C4-2B (cell line): ENCODE data around the gene RBM26.

Experiments
- CTCF ChIP-seq: fragments of 450-650 bp; conservative IDR thresholded peaks from 2 replicates; pipeline ENCODE4 v1.5.1; 2017; ENCODE audit warnings: mild to moderate bottlenecking
- ZFX ChIP-seq: fragments of 450-650 bp; IDR thresholded peaks from 2 replicates; pipeline ENCODE4 v1.6.1; 2017

GRCh38 chr13:79353693-79354092 is 52.4 kb downstream of the RBM26 start:
- TF ChIP-seq CTCF, result no peak
- TF ChIP-seq ZFX, result no peak
